DMS79 treated with DMSO at 0.1 percent for 48 hours (cell line): ENCODE data around the gene CSKMT.
"Not testable (repeated sequence)": the region's sequence is repeated elsewhere in the genome, so short reads cannot be mapped to it uniquely, and the experiment has no call there.

Source experiments
- DNase-seq: peaks from one replicate; lab custom pipeline; 2025; lab: John Stamatoyannopoulos, UW

CSKMT gene

GRCh38 chr11:62656796-62657429 is 8.2 kb upstream of the CSKMT start:
- DNase-seq = no peak

- peak; percentile 73 for DNase-seq
Observed at GRCh38 chr11:62664405-62665074, 572 bp upstream of the CSKMT start.

GRCh38 chr11:62665599-62666258 is 617 bp downstream of the CSKMT start:
- DNase-seq = no peak

GRCh38 chr11:62666259-62666926 is 1.3 kb downstream of the CSKMT start:
- DNase-seq = no peak

GRCh38 chr11:62667460-62667859 is 2.3 kb downstream of the CSKMT start:
- no peak for DNase-seq

- DNase-seq = no peak
Observed at GRCh38 chr11:62669420-62670161, 4.5 kb downstream of the CSKMT start.

- DNase-seq = no peak
Observed at GRCh38 chr11:62671236-62671607, 6.1 kb downstream of the CSKMT start.

GRCh38 chr11:62671608-62672389 is 6.7 kb downstream of the CSKMT start, which contains the start of the genes LBHD1 and UQCC3:
Gene LBHD1 (minus strand): TSS chr11:62672267. CDS start chr11:62670031, 2,236 bp downstream.
Gene UQCC3 (plus strand): TSS chr11:62671673. CDS start chr11:62671746, 73 bp downstream.
- peak; percentile 95 for DNase-seq

GRCh38 chr11:62673196-62673525 is 8.0 kb downstream of the CSKMT start:
- DNase-seq = no peak

GRCh38 chr11:62675415-62675814 is 10.3 kb downstream of the CSKMT start:
- not testable (repeated sequence) for DNase-seq

- no peak for DNase-seq
Observed at GRCh38 chr11:62676698-62677097, 11.6 kb downstream of the CSKMT start.

- no peak for DNase-seq
Observed at GRCh38 chr11:62677156-62677555, 12.0 kb downstream of the CSKMT start.

GRCh38 chr11:62677714-62678113 is 12.6 kb downstream of the CSKMT start:
- DNase-seq = no peak

- no peak for DNase-seq
Observed at GRCh38 chr11:62678433-62678769, 13.3 kb downstream of the CSKMT start.

GRCh38 chr11:62678770-62679696 is 13.9 kb downstream of the CSKMT start, which contains the start of gene UBXN1:
Gene UBXN1 (minus strand): TSS chr11:62679073. CDS start chr11:62678923, 150 bp downstream.
- peak; percentile 84 for DNase-seq

GRCh38 chr11:62680825-62681240 is 15.7 kb downstream of the CSKMT start:
- DNase-seq = peak; percentile 6

- no peak for DNase-seq
Observed at GRCh38 chr11:62682518-62682917, 17.4 kb downstream of the CSKMT start.

- no peak for DNase-seq
Observed at GRCh38 chr11:62687508-62688396, 22.6 kb downstream of the CSKMT start.

- DNase-seq = no peak
Observed at GRCh38 chr11:62688491-62688890, 23.4 kb downstream of the CSKMT start.
